Measurements from ENCODE around the gene OTC.

Gene OTC

DNA sequence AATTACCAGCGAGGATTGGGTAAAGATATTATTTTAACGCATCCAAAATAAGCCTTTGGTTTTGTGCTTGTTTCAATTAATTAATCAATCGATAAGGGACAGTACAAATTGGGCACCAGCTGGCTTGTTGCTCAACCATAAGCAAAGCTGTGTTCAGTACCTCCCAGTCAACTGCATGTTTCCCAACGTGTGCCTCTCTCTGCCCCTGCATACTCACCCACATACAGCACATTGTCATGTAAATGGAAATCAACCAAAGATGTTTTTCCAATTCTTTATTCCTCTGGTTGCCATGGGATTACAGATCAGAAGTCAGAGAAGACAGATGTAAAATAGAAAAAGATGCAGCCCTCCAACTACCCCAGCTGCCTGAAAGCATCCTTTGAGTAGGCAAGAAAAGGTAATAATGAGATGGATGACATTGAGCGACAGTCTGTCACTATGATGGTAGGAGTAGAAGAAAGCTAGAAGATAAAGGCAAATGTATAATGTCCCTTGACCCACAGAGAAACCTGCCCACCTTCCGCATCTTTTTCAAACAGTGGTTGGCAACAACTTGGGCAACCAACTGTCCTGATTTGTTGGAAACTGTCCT is 116.3 kb downstream of the OTC start:
- no peak for DNase-seq (ENCODE audit: extremely low read depth, low read depth)
- H3K4me3 ChIP-seq (replicated peaks; ENCODE audit: low read depth, low read length) = no peak overlapping the region
- TF ChIP-seq, protein P1, sequence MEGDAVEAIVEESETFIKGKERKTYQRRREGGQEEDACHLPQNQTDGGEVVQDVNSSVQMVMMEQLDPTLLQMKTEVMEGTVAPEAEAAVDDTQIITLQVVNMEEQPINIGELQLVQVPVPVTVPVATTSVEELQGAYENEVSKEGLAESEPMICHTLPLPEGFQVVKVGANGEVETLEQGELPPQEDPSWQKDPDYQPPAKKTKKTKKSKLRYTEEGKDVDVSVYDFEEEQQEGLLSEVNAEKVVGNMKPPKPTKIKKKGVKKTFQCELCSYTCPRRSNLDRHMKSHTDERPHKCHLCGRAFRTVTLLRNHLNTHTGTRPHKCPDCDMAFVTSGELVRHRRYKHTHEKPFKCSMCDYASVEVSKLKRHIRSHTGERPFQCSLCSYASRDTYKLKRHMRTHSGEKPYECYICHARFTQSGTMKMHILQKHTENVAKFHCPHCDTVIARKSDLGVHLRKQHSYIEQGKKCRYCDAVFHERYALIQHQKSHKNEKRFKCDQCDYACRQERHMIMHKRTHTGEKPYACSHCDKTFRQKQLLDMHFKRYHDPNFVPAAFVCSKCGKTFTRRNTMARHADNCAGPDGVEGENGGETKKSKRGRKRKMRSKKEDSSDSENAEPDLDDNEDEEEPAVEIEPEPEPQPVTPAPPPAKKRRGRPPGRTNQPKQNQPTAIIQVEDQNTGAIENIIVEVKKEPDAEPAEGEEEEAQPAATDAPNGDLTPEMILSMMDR (IDR thresholded peaks at IDR 0.05; ENCODE audit: low read depth, low read length, missing control alignments) = no peak

All from HFF-Myc (cell line).